GM21529 (cell line): ENCODE measurements around the gene SRGAP2.
"Not testable (repeated sequence)": the region's sequence is repeated elsewhere in the genome, so short reads cannot be mapped to it uniquely, and the experiment has no call there.

Experiments used
- ATAC-seq: cut with Tn5 transposase; IDR thresholded peaks from one replicate; pipeline ENCODE4 v1.9.1; 2021; ENCODE audit not compliant: unreplicated experiment

SRGAP2 gene

DNA sequence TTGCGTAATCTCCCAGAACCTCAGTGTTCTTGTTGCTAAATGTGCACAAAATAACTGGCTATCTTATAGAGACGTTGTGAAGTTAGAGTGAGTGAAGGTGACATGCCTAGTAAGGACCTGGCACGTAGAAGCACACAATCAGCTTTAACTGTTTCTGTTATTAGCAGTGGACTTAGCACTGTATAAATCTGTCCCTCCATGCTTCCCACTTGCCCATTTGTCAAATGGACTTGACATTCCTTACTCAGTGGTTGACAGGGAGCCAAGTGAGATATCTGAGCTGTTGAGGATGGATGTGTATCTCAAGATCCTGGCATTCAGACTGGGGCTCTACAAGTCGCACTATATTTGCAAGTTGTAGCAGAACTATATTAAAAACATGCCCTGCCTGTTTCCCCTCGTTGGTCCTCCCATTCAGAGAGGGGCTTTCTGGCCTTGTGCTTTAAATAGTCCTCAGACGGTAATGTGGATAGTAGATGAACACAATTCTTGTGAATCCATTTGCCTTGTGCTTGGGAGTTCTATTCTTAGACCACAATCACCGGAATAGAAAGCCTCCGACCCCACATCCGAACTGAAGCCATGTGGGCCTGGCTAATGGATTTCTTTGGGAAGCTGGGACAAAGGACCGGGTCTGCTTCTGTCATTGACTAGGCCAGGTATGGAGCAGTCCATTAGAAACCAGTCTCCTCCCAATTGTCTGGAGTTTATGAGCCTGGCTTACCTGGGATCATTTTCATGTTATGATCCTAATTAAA is 43.0 kb downstream of the SRGAP2 start:
- ATAC-seq, result not testable (repeated sequence)

DNA sequence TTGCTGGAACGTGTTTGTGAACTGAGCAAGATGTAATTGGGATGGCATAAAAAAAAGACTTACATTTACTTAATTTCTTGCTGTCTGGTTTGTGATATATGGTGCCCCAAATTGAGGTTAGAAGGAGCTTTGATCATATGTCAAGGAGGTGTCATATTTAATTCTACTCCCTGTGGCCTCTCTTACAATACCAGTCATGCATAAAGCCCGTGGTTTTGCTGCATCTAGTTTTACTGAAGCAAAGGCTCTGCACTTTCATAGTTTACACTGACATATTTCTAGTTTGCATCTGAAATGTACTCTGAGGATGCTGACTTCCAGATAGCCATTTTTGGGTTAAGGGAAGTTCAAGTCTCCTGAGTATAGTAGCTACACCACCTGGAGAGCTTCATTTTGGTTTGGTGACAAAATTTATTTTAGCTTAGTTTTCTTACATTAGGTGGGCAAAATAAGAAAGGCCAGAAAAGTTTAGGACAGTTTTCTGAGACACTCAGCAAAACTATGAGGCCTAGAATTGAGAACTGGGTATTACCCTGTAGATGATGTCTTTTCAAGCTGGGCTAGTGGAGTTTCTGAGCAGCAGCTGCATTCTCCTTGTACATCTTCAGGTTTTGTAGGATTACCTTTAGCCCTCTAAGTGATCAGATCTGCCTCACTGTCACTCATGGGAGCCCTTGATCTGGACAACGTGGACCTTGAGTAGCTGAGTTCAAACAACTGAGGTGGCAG is 47.8 kb downstream of the SRGAP2 start:
- peak; percentile 64 for ATAC-seq

DNA sequence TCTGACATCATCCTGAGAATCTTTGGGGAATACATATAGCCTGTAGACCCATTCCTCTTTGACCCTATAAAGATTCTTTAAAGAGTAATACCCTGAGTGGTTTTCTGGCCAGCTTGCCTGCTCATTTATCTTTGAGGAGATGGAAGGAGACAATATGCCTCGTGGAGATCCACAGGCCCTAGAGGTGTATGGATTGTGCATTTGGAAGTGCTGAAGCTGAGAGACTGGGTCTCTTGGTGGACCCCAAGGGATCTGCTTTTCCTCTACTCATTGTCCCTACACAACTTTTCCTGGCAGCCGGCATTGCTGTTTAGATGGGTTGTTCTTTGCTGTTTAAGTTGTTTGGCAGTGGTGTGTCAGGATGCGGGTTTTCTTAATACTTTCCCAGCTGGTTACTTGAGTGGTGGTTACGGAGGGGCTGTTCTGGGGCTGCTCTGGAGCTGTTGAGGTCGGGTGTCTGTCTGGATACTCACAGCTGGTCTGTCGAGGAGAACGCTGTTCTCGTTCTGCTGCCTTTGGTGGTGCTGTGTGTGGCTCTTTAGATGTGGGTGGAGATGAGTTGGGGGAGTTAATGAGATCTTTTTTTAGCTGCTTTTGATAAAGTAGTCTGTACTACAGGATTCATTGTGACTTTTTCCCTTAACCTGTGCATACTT is 49.5 kb downstream of the SRGAP2 start:
- ATAC-seq, result not testable (repeated sequence)
